Stimulated activated CD4-positive, alpha-beta T cell treated with anti-CD3 and anti-CD28 coated beads, Interleukin-1b, Interleukin-23, amount 100 ng/mL, for 4 hours (primary cell): ENCODE results near the gene UBE2Z.
"Not testable (repeated sequence)": the region's sequence is repeated elsewhere in the genome, so short reads cannot be mapped to it uniquely, and the experiment has no call there.

Experiments
- DNase-seq, 2 donors: peaks; one replicate each; pipeline ENCODE4 v3.0.0-alpha.2; 2020; ENCODE audit warnings: low read depth in 2 of 2

The UBE2Z gene

DNA sequence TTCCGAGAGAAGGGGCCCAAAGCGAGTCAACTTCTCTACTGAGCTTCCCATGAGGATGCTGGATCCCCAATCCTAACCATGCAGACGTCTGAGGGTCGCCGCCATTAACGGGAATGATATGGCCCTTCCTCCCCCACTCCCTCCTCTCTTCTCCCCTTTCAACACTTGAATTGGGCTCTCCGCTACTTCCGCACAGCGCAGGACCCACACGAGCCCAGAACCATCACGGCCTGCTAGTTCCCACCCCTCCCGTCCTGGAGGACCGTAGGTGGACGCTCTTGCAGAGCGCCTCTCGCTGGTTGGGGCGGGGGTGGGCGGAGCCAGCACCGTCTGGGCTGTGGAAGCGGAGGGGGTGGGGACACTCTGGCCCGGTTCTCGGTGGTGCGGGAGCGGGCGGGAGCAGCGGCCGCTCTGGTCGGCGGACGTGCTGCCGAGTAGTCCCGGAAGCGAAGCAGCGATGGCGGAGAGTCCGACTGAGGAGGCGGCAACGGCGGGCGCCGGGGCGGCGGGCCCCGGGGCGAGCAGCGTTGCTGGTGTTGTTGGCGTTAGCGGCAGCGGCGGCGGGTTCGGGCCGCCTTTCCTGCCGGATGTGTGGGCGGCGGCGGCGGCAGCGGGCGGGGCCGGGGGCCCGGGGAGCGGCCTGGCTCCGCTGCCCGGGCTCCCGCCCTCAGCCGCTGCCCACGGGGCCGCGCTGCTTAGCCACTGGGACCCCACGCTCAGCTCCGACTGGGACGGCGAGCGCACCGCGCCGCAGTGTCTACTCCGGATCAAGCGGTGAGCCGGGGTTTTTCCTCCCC is at the start of gene UBE2Z:
Gene UBE2Z (plus strand): TSS at position 361 of the 797 bp plus-strand sequence. CDS start 97 bp downstream, at position 458.
- peak; percentile 80 to 88 for DNase-seq

DNA sequence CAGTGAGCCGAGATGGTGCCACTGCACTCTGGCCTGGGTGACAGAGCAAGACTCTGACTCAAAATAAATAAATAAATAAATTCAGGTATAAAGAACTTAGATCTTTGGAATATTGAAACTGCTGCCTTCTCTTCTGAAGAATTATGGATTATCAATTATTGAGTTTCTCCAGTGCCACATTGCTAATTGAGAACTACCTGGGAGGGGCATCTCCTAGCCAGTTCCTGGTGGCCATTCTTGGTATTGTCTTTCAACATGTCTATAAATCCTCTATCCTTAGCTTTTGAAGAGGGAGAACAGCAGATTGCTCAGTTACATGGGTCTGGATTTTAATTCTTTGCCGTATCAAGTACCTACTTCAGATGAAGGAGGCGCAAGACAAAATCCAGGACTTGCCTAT is 48.2 kb upstream of the UBE2Z start:
- no peak for DNase-seq

DNA sequence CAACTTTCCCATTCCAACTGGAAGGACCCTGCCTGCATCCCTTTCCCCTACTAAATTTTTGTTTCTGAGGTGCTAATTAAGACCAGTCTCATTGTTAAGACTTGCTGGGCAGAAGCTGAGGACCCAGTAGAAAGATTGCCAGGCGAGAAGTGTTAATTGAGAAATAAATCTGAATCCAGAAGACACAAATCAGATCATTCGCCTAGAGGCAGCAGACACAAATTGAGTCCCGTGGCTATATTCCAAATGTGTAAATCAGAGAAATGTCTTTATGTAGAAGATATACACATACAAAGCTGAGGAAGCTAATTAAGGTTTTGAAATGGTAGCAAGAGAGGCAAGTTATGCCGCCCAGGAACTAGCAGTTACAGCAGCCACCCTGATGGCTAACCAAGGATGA is 47.8 kb upstream of the UBE2Z start:
- no peak for DNase-seq

DNA sequence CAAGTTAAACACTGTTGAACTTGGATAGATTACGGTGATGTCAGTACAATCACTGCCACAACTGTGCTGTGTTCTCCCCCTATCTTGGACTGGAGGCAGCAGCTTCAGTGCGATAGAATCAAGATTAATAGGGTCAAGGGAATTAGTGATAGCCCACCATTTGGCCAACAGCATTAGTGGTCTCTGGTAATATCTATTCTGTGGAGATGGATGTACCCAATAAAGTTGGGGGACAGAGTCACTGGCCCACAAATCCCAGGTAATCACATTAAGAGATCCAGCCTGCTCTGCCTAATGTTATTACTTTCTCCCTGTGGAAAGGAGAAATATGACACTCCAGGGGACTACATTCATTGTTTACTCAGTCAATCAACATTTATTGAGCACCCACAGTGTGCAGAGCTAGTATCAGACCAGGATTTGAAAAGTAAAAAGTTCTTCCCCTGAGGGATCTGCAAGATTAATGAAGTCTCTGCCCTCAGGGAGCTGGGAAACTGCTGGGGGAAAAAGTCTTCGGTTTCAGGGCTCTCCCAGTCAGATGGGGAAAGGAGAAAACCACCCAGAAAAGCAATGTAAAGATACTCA is 39.2 kb upstream of the UBE2Z start:
- DNase-seq: no peak

DNA sequence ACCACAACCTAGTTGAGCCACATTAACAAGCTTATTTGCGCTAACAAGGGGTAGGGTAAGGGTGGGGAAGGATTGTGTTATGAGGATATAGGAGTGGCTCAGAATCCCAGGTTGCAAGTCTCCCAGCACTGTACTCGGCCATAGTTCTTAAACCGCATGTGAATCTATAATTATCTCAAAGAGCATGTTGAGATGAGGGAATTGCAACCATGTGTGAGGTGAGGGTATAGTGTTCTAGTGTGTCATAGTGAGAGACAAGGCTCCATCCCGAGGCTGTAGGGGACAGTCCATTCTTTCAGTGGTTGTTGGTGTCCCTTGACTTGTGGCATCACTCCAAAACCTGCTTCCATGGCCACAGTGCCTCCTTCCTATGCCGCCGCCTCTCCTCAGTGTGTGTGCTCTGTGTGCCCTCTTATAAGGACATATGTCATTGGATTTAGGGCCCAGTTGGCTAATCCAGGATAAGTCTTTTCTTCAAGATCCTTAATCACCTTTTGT is 38.3 kb upstream of the UBE2Z start:
- DNase-seq: no peak

DNA sequence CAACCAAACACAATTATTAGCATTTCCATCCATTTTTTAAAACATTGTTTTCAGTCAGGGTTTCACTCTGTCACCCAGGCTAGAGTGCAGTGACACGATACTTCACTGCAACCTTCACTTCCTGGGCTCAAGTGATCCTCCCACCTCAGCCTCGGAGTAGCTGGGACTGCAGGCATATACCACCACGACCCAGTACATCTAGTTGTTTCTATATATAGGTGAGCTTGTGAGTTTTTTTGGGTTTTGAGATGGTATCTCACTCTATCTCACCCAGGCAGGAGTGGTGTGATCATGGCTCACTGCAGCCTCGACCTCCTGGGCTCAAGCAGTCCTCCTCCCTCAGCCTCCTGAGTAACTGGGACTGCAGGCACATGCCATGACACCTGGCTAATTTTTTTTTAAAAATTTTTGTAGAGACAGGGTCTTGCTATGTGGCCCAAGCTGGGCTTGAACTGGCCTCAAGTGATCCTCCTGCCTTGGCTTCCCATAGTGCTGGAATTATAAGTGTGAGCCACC is 37.1 kb upstream of the UBE2Z start:
- no peak for DNase-seq

DNA sequence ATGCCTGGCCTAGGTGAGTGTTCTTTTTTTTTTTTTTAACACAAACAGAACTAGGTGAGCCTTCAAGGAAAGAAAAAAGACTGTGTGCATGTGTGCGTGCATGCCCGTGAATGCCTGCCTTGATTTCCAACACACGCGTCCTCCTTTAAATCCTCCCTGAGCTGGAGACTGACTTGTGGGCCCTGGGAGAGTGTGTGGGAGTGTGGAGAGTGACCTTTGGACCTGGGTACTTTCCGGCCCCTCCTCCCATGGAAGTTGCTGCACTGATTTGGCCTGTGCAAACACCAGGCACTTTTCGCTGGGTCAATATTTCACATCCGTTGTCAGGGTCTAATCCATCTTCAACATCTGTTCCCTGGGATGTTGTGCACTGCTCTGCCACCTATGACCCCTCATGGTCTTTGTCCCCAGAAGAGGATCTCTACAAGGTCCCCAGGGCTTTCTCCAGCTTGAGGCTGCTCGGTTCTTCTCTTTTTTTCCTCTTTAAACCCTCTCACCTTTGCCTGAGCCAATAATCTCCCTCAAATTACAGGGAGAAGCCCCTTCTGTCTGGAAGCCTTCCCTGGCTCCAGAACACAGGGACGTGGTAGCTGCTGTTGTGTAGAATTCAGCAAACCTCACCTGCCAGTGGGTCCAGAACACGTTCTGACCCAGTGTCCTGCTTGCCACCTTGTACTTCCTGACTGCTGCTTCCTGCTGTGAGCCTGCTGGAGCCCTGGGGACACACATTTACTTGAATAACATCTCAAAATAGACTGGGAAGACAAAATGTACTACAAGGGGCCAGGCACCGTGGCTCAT is 36.5 kb upstream of the UBE2Z start:
- no peak for DNase-seq

DNA sequence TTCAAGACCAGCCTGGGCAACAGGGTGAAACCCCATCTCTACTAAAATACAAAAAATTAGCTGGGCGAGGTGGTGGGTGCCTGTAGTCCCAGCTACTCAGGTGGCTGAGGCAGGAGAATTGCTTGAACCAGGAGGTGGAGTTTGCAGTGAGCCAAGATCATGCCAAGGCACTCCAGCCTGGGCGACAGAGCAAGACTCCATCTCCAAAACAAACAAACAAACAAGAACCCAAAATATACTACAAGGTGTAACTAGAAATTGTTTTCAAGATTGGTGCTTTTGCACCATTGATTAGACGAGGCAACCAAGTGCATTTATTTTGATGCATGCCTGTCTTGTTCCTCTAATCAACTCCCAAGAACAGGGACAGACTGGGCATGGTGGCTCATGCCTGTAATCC is 35.8 kb upstream of the UBE2Z start:
- not testable (repeated sequence) for DNase-seq

DNA sequence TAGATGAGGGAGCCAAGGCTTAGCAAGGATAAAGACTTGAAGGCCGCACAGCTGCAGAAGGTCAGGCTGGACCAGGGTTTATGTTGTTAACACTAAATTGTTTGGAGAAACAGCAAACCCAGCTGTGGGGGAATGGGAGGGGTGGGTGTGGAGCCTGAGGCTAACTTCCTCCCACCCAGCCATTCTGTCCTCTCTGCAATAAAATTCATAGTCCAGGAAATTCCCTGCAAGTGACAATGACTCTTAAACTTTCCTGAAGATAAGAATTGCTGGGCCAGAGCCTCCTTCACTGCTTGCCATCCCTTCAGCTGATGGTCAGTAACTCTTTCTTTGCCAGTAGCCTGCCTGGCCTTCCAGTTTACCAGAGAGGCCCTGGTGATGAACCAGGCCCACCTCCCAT is 35.0 kb upstream of the UBE2Z start:
- DNase-seq: no peak

DNA sequence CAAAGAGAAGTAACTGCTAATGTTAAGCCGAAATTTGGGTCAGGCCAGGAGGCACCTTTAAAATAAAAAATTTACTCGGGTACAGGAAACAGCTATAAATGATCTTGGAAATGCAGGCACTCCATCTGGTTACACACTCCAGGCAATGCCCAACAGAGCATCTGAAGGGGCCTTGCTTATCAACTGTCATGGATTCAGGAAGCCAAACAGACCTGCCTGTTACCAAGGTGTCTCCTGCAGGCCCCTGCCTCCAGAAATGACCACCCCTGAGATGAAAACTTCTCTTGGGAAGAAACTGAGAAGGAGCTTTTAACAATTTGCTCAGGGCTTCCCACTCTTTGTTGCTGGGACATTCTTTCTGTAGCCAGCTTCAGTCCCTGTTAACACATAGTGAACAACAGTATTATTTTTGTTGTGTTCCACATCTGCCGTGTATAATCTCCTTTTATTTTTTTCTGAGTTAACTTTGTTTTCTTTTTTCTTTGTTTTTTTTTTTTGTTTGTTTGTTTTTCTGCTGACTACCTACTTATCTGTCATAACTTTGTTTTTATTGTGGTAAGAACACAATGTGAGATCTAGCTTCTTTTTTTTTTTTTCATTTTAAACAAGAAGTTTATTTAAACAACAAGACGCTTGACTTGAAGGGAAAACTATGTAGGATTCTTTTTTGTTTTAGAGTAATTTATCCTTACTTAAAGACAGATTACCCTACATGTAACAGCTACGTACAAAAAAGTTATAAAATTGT is 34.3 kb upstream of the UBE2Z start:
- DNase-seq: no peak

DNA sequence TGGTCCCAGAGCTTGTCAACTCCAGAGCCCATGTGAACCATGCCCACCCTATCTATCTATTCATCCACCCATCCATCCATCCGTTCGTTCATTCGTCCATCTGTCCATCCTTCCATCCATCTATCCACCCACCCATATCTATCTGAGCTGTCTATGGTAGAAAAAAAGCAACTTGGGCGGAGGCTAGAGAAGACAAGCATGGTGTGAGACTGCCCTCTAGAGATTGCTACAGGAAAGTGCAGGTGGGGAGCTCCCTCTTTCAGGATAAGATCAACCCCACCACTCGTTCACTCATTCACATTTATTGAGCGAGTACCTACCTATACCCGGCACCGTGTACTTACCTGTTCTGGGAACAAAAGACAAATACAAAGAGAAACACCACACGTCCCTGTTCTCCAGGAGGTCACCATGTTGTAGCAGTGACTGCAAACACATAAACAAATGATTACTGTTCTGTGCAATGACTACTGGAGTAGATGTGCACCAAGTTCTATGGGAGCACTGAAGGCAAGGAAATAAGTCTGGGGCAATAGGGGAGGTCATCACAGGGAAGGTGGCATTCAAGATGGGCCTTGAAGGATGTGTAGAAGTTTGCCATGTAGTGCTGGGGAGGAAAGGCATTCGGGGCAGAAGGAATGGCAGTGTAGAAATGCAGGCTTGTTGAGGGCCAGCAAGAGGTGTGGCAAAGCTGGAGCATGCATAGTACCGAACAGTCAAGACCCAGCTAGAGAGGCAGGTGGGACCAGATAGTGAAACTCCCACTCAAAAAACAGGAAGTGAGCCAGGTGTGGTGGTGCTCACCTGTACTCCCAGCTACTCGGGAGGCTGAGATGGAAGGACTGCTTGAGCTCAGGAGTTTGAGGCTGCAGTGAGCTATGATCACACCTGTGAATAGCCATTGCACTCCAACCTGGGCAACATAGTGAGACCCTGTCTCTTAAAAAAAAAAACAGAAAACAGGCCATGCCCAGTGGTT is 29.0 kb upstream of the UBE2Z start:
- DNase-seq: peak in 1 of 2 donors; percentile 57

DNA sequence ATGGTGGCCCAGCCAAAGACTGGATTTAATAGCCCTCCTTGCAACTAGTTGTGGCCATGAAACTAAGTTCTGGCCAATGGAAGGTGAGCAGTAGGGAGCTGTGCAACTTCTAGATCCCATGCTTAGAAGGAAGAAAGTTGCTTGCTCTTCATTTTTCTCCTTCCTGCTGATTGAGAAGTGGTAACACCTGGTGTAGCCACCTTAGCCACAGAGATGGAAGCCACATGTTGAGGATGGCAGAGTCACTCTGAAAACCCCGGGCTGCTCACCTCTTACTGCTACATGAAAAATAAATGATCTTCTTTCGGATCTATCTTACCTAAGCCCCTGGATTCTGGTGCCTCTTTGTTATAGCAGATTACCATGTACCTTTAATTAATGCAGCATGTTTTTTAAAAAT is 25.9 kb upstream of the UBE2Z start:
- DNase-seq: no peak

DNA sequence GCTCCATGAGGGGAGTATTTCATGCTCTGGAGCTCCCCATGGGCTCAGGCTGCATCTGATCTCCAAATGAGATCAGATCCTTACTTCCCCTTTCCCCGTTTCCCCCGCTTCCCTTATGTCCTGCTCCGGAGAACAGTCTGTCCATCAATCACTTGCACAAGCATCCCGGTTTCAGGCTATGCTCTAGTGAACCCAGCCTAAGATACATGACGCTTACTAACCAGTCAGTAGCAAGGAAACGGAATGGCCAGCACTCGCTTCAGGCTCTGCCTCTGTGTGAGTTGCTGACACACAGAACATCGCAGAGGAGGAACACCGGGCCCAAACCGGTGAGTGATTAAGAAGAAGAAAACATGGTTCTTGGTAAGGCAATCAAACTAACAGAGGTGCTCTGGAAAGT is 25.0 kb upstream of the UBE2Z start:
- DNase-seq: no peak

DNA sequence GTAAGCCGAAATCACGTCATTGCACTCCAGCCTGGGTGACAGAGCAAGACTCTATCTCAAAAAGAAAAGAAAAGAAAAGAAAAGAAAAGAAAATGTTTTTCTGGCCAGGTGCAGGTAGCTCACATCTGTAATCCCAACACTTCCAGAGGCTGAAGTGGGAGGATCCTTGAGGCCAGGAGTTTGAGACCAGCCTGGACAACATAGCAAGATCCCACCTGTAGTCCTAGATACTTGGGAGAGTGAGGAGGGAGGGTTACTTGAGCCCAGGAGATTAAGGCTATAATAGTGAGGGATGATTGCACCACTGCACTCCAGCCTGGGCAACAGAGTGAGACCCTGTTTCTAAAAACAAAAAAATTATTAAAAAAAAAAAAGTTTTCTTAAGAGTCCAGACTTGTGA is 18.1 kb upstream of the UBE2Z start:
- no peak for DNase-seq

DNA sequence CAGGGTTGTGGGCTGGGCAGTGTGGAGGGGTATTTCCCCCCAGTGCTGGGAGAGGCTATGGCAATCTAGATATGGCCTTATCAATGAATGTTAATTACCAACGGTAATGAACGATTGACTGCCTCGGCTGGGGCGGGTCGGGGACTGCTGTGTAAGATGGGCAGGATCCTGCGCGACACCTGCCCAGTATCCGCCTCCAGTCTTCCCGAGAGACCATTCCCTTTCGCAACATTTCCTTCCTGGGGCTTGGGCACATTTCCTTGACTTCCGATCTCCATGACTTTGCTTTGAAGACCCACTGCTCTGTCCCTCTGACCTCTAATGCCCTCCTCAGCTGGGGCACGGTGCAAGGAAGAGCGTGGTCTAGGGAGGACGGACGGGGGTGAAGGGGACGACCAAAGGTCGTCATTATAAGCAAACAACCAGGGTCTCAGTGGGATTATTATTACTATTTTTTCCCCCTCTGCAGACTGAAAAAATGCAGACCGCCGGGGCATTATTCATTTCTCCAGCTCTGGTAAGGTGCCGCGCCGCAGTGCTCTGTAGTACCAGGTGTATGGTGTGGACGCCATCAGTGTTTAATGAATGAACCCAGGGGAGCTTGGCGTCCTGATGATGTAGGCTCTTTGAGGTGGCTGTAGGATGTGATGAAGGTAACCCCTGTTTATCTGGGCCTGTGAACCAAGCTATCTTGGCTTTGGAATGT is 15.1 kb upstream of the UBE2Z start:
- DNase-seq: no peak

DNA sequence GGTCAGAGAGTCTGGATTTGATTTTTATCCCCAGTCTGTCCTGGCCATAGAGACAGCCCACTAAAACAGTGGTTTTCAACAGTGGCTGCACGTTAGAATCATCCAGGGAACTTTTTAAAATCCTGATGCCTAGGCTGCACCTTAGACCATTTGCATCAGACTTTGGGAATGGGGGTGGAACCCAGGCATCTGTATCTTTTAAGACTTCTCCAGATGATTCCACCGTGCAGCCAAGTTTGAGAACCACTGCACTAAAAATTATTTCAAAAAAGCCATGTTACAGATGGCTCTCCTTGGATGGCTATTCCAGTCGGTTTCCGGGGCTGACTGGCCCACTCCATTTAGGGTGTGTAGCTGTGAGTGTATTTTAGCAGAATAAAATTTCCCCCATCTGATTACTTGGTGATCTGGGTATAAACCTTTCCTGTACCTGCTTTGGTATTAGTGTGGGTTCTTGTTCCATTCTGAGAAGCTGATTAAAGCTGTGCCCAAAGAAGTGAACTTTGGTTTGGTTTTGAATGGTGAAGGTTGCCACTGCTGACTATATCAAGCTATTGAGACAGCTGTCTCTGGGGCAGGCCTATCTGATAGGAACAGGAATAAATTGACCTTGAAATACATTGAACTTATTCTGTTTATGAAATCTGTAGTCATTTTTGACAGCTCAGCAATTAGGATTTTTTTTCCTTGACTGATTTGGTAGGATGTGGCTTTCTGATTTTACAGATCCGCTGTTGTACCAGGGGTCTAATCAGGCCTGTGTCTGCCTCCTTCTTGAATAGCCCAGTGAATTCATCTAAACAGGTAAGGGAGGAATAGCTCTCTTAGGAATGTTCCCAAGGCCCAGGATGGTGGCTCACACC is 14.3 kb upstream of the UBE2Z start:
- DNase-seq: no peak

DNA sequence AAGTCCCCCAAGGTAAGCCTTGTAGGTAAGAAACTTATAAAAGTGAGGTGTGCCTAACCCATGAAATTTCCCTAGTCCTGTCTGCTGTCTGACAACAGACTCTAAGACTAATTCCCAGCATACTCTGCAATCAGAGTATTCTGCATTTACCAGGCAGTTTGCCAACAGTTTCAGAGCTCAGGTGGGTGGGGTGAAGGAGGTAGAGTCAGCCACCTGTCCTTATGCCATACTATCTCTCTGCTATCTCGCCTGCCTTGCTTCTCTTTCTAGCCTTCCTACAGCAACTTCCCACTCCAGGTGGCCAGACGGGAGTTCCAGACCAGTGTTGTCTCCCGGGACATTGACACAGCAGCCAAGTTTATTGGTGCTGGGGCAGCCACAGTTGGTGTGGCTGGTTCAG is 13.3 kb upstream of the UBE2Z start:
- no peak for DNase-seq

DNA sequence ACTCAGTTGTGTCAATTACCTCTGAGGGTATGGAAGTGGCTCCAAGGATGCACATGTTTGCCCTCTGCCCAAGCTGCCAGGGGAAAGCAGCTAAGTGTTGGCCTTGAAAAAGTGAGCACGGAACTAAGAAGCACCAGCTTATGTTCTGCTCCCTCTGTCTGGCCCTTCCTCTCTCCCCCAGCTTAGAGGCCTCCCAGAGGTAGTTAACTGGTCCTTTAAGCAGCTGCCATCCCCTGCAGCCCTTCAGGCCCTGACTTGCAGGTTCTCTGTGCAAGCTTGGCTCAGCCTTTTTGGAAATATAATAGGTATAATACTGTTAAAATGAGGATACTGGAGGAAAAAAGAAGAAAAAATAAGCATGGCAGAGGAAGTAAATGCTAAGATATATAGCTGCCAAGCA is 7.0 kb upstream of the UBE2Z start:
- no peak for DNase-seq

DNA sequence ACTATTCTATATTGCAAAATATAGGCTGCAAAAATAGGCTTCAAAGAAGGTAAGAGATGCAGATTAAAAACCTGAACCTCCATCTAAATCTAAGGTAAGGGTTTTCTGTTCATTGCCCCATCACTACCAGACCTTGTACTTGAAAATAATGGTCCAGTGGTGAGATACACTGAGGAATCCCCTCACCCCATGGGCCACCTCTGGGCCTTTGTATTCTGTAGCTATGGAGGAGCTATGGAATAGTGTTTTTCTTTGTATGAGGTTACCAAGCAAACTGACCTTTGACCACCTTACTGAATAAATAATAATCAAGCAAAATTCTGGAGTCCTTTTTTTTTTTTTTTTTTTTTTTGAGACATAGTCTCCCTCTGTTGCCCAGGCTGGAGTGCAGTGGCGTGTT is 4.8 kb upstream of the UBE2Z start:
- no peak for DNase-seq
